Right lobe of liver (tissue), 6 donors: ENCODE data around the gene MYL7. TPM values are rescaled to one million over a fixed set of nuclear protein-coding genes. Genes with fewer than 3 reads are reported as not detected.

Experiments used
- ATAC-seq, 4 donors: fragments of 200-7000 bp; cut with Tn5 transposase; one replicate each; pipeline ENCODE4 v1.9.1; 2020; ENCODE audit warnings: mild to moderate bottlenecking in 4 of 4, moderate library complexity in 4 of 4
- DNase-seq, 3 donors: peaks; one replicate each; pipeline ENCODE4 v3.0.0-alpha.2; 2020
- H3K27ac ChIP-seq, 3 donors: fragments of 200-600 bp; one replicate each; pipeline ENCODE4 v1.8.0; 2022
- H3K27me3 ChIP-seq, 2 donors: fragments of 200-600 bp; one replicate each; pipeline ENCODE4 v1.8.0; 2022
- H3K36me3 ChIP-seq, 4 donors: fragments of 200-600 bp; sonication (generic) in 1 of 4; one replicate each; pipeline versions ENCODE4 v1.5.1 to v1.8.0; 2017 to 2022; ENCODE audit warnings: control low read depth in 1 of 4
- H3K4me1 ChIP-seq, 4 donors: fragments of 200-600 bp; sonication (generic) in 1 of 4; one replicate each; pipeline versions ENCODE4 v1.5.1 to v1.8.0; 2017 to 2022; ENCODE audit warnings: control low read depth in 1 of 4
- H3K4me3 ChIP-seq, 3 donors: fragments of 200-600 bp; one replicate each; pipeline ENCODE4 v1.8.0; 2022
- H3K9me3 ChIP-seq, 4 donors: fragments of 200-600 bp; sonication (generic) in 1 of 4; one replicate each; pipeline versions ENCODE4 v1.5.1 to v1.8.0; 2017 to 2022; ENCODE audit warnings: control low read depth in 1 of 4
- CTCF ChIP-seq, 4 donors: fragments of 200-600 bp in 3 of 4; fragments of 450-650 bp in 1 of 4; IDR thresholded peaks; one replicate each; pipeline versions ENCODE4 v1.5.1 to v1.8.0; 2016 to 2022; ENCODE audit warnings: antibody characterized with exemption in 4 of 4, mild to moderate bottlenecking in 2 of 4
- POLR2A ChIP-seq: fragments of 450-650 bp; IDR thresholded peaks from one replicate; pipeline ENCODE4 v1.6.1; 2017; ENCODE audit warnings: antibody characterized with exemption, mild to moderate bottlenecking
- WGBS: methylation state at CpG from one replicate; pipeline ENCODE4 v1.1.6; 2018; ENCODE audit warnings: low coverage, low lambda C conversion rate; ENCODE audit not compliant: insufficient coverage; ENCODE audit errors: missing lambda C conversion rate; 5-methylcytosine and 5-hydroxymethylcytosine counted together
- intact Hi-C, 2 donors: fragments of 100-400 bp; cut with DNase I; formaldehyde crosslinking; loops; one replicate each; pipeline versions ENCODE4 v1.11.2 to v1.14.1; 2022
- total RNA-seq, 6 experiments: library from RNA; depleted of rRNA in 2 of 6; stranded (reverse); fragments of >200 nt in 2 of 6; fragmentation: NEBNext Ultra II Directional in 3 of 6; extraction: Animal tissue kit (Norgen Biotek cat#: 25700) in 3 of 6; gene quantifications; one replicate each; pipeline versions ENCODE4 v1.1.0 to v1.2.4, GENCODE V29; 2016 to 2023
- donor health status: DM: no; HTN: yes; CAD: no.
- donor health status: DM: no; HTN: no; CAD: no.
- donor health status: DM: no; HTN: no; CAD: no.
- donor health status: DM: no; HTN: yes; CAD: no.
- donor health status: DM: no; HTN: yes; CAD: no.

Gene MYL7
- total RNA-seq, 6 experiments from 2014 or later, result 2.0 TPM; not detected in 5

DNA sequence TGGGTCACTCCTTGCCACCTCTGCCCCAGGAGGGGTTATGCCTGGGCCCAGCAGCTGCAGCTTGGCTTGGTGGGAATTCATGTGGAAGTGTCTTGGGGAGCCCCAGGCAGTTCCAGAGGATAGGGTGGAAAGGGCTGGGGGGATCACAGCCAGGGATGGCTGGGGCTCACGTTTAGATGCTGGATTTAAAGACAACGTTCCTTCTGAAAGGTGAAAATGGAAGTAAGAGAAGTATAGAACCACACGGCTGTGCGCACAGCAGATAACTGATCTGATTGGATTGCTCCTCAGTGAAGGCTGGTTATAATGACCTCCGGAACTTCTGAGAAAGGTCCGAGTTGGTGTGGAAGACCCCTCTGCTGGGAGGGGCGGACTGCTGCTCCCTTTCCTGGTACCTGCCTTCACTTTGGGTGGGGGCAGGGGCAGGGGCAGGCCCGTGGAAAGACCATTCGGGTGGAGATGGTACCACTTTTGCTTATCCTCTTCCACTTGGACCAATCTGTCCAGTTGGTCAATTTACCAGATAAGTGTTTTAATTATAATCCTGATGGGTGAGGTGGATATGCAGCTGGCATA is 7.9 kb upstream of the MYL7 start:
- Histone ChIP-seq H3K27ac (no peak overlapping the region), H3K27me3 (no peaks in the 10 kb centered on the region), H3K4me3 (no peak overlapping the region), H3K36me3 (no peaks in the 10 kb centered on the region), H3K4me1 (no peaks in the 10 kb centered on the region), H3K9me3 (no peaks in the 10 kb centered on the region)
- intact Hi-C loops, result no loop called here
- 56% methylated on average over 5 of the region's 9 CpGs for WGBS
- ATAC-seq (no peak), DNase-seq (peak in 1 of 3 donors; percentile 28)
- TF ChIP-seq CTCF (IDR thresholded peaks at IDR 0.05) (no peak), POLR2A (no peak)

GRCh38 chr7:44148166-44148565 is 7.0 kb upstream of the MYL7 start:
- H3K9me3 ChIP-seq, result no peaks in the 10 kb centered on the region
- H3K27me3 ChIP-seq, result no peaks in the 10 kb centered on the region
- H3K36me3 ChIP-seq, result no peaks in the 10 kb centered on the region
- WGBS, result 100% methylated on average over 1 of the region's 2 CpGs
- H3K4me1 ChIP-seq, result no peaks in the 10 kb centered on the region
- no peak for ATAC-seq
- no peak for TF ChIP-seq POLR2A
- no peak for TF ChIP-seq CTCF (IDR thresholded peaks at IDR 0.05)
- peak in 1 of 3 donors; percentile 17 for DNase-seq
- no peak overlapping the region for H3K4me3 ChIP-seq
- intact Hi-C loops, result no loop called here
- H3K27ac ChIP-seq, result no peak overlapping the region

DNA sequence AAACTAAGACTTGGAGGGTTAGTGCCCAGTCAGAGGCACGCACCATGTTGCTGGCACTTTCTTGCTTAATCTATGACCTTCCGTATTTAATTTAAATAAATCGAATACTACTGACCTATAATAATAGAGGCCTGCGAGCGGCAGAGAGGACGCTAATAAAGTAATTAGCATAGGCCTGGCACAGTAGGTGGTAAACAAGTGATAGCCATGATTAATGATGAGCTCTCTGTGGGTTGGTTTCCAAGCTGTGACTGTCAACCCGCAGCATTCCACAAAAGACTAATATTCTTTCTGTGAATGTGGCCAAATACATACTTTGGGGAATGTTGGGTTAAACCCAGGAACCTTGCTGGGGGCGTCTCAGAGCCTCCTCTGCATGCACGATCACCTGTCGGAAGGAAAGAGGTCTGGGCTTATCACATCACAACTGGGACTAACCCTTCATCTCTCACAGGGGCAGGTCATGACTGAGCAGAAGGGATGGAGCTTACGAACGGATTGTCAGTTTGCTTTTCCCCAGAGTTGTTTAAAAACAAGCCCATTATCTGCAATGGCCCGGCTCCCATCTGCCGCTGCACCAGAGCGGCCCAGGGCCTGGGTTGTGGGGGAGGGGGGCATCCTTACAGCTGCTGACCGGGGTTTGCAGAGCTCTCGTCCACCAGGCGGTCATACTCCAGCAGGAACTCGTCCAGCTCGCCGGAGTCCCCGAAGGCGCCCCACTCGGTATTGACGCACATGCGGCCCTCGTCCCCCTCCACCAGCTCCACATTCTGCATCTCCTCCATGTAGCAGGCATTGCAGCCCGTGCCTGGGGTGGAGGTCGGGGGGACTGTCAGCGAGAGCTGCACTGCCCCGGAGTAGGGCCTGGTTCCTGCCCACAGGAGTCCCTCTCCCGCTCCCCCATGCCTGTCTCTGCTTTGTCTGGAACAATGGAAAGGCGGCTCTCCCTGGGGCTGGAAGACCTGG is 6.2 kb upstream of the MYL7 start:
- TF ChIP-seq CTCF (IDR thresholded peaks at IDR 0.05) (no peak), POLR2A (no peak)
- DNase-seq, result peak in 1 of 3 donors; percentile 37
- intact Hi-C loops, result no loop called here
- ATAC-seq, result no peak
- 81% methylated on average over 9 of the region's 33 CpGs for WGBS
- Histone ChIP-seq H3K36me3 (no peaks in the 10 kb centered on the region), H3K4me3 (no peak overlapping the region), H3K9me3 (no peaks in the 10 kb centered on the region), H3K27ac (no peak overlapping the region), H3K4me1 (no peaks in the 10 kb centered on the region), H3K27me3 (no peaks in the 10 kb centered on the region)

- H3K36me3 ChIP-seq, result no peaks in the 10 kb centered on the region
- WGBS, result 25% methylated on average over 15 of the region's 65 CpGs
- intact Hi-C loops, result no loop called here
Measured at GRCh38 chr7:44145969-44146911, 5.1 kb upstream of the MYL7 start.

More at GRCh38 chr7:44145969-44146911, 5.1 kb upstream of the MYL7 start:
- Histone ChIP-seq H3K27me3 (no peaks in the 10 kb centered on the region), H3K27ac (no peak overlapping the region), H3K4me3 (peak overlapping the region in 1 of 3 donors; percentile 2), H3K9me3 (no peaks in the 10 kb centered on the region), H3K4me1 (no peaks in the 10 kb centered on the region)
- TF ChIP-seq POLR2A (no peak), CTCF (IDR thresholded peaks at IDR 0.05) (no peak)
- peak in 2 of 3 donors; percentile 57 to 65 for DNase-seq
- ATAC-seq, result peak; percentile 63 to 84 (median 74)
